Amygdala (tissue), 56 donors: Measurements from ENCODE around the gene DDX1.
"Not testable (repeated sequence)": the region's sequence is repeated elsewhere in the genome, so short reads cannot be mapped to it uniquely, and the experiment has no call there.

Source experiments
- DNase-seq, 56 donors: peaks; one replicate each; lab custom pipeline; 2025; lab: John Stamatoyannopoulos, UW

Gene DDX1

GRCh38 chr2:15614545-15615300 lies 23.1 kb downstream of the DDX1 start:
- no peak for DNase-seq

GRCh38 chr2:15615301-15615920 lies 23.7 kb downstream of the DDX1 start:
- no peak for DNase-seq

- DNase-seq, result no peak
Observed at GRCh38 chr2:15616429-15616828, 24.8 kb downstream of the DDX1 start.

- DNase-seq, result no peak
Observed at GRCh38 chr2:15616850-15617777, 25.4 kb downstream of the DDX1 start.

GRCh38 chr2:15617778-15618448 lies 26.2 kb downstream of the DDX1 start:
- DNase-seq, result no peak

GRCh38 chr2:15618449-15618855 lies 26.8 kb downstream of the DDX1 start:
- DNase-seq, result no peak

- DNase-seq, result no peak
Observed at GRCh38 chr2:15619076-15619475, 27.4 kb downstream of the DDX1 start.

- DNase-seq, result no peak
Observed at GRCh38 chr2:15619510-15619909, 27.8 kb downstream of the DDX1 start.

- DNase-seq, result no peak
Observed at GRCh38 chr2:15619938-15620337, 28.3 kb downstream of the DDX1 start.

GRCh38 chr2:15620340-15620739 lies 28.7 kb downstream of the DDX1 start:
- no peak for DNase-seq

- DNase-seq, result no peak
Observed at GRCh38 chr2:15620857-15621471, 29.3 kb downstream of the DDX1 start.

- DNase-seq, result not testable (repeated sequence)
Observed at GRCh38 chr2:15621472-15621870, 29.8 kb downstream of the DDX1 start.

- DNase-seq, result no peak
Observed at GRCh38 chr2:15622214-15622613, 30.5 kb downstream of the DDX1 start.

- no peak for DNase-seq
Observed at GRCh38 chr2:15622614-15623480, 31.2 kb downstream of the DDX1 start.

GRCh38 chr2:15623481-15623796 lies 31.8 kb downstream of the DDX1 start:
- DNase-seq, result no peak

GRCh38 chr2:15623898-15624541 lies 32.4 kb downstream of the DDX1 start:
- no peak for DNase-seq

GRCh38 chr2:15624903-15625302 lies 33.2 kb downstream of the DDX1 start:
- no peak for DNase-seq

GRCh38 chr2:15625344-15626036 lies 33.8 kb downstream of the DDX1 start:
- no peak for DNase-seq
